Endometrium (tissue), 2 donors: Measurements from ENCODE around the gene ZNF451.
A peak's percentile ranks its signal among the peaks of the same experiment; 100 is the strongest.

Source experiments
- FAIRE-seq: peaks from 2 replicates; lab custom pipeline; 2012; peaks lifted over from hg19 to GRCh38; lab: Jason Lieb, UNC
- donor health status: control.
- donor health status: control.

ZNF451 gene

GRCh38 chr6:57094689-57095088, 4.7 kb downstream of the ZNF451 start:
- no peak for FAIRE-seq

GRCh38 chr6:57097596-57097995, 7.6 kb downstream of the ZNF451 start:
- no peak for FAIRE-seq

- no peak for FAIRE-seq
Measured at GRCh38 chr6:57102976-57103375, 13.0 kb downstream of the ZNF451 start.

DNA sequence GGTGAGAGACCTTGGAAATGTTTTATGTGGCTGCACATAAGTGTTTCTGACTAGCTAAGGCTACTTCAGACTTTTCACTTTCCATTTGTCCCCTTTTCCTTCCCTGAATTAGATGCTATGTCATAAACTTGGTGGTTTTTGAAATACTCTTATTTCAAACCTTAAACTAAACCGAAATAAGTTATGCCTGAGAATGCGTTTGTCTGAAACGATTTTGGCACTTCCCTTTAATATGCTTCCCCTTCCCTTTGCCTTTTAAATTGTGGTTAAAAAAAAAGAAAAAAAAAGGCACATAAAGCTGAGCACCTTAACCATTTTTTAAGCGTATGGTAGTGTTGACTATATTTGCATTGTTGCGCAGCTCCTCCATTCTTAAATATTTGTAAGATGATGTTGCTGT, 14.3 kb downstream of the ZNF451 start:
- FAIRE-seq: no peak

DNA sequence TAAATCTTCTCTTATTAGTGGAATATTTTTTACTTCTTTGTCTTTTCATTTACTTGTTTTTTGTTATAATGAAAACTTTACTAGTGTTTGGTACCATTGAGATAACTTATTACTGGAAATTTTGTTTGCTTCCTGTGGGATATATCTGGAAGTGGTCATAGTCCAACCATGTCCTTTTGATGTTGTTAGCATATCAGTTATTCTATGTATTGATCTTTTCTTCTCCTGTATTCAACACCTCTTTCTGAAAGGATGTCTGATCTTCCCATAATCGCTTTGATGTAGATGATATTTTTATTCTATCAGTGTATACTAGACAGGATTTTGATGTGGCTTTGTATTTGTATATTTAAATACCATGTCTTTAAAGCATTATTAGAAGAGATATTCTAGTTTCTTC, 17.0 kb downstream of the ZNF451 start:
- FAIRE-seq: no peak

- no peak for FAIRE-seq
Measured at GRCh38 chr6:57108691-57109090, 18.7 kb downstream of the ZNF451 start.

DNA sequence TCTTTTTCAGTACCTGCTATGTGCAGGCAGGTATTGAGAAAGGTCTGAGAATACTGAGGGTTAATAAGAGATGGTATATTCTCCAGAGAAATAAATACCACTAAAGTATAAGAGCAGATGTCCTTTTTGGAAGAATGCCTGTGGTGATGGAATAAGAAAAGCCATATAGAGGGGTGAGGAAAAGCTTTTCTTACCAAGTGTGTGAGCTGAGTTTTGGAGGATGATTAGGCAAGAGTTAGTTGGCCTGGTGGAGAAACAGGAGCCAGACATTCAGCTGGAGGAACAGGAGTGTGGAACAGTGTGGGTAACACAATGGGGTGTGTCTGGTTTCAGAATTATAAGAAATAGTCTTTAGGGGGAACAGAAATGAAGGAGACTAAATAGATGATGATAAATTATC, 19.9 kb downstream of the ZNF451 start:
- no peak for FAIRE-seq

- no peak for FAIRE-seq
Measured at GRCh38 chr6:57113105-57113504, 23.1 kb downstream of the ZNF451 start.

DNA sequence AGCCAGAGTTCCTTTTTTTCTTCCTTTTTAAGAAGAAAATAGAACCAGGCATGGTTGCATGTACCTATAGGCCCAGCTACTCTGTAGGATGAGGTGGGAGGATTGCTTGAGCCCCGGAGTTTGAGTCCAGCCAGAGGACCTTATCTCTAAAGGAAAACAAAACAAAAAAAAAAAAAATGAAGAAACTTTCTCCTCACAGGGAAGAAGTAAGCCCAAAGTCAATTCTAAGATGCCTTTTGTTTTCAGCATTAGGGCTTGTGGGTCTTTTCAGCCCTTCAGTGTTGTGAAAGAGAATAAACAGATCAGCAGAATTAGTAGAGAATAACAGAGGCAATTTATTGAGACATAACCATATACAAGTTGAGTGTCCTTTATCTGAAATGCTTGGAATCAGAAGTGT, 26.8 kb downstream of the ZNF451 start:
- FAIRE-seq: no peak

GRCh38 chr6:57117796-57118195, 27.8 kb downstream of the ZNF451 start:
- no peak for FAIRE-seq

- FAIRE-seq: no peak
Measured at GRCh38 chr6:57123111-57123510, 33.1 kb downstream of the ZNF451 start.

- FAIRE-seq: no peak
Measured at GRCh38 chr6:57127763-57128162, 37.8 kb downstream of the ZNF451 start.

DNA sequence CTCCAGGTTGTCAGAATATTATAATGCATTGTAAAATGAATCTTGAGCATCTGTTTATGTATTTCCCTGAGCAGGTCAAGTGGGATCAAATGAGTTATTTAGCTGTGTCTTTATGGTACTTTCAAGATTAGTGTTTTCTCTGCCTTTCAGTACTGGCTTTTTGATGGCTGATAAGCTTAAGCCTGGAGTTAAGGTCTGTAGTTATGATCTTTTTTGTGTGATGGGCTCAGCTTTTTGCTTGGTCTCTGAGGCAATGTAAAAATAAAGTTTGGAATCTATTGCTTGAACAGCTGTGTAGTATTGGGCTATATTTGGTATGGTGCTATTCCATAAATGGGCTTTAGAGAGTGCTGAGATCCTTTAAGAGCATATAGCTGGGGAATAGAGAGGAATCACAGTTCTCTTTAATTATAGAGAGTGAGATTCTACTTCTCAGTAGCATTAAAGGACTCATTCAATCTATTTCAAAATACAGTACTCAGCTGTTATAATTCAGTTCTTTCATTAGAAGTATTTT, 40.7 kb downstream of the ZNF451 start:
- FAIRE-seq: no peak

DNA sequence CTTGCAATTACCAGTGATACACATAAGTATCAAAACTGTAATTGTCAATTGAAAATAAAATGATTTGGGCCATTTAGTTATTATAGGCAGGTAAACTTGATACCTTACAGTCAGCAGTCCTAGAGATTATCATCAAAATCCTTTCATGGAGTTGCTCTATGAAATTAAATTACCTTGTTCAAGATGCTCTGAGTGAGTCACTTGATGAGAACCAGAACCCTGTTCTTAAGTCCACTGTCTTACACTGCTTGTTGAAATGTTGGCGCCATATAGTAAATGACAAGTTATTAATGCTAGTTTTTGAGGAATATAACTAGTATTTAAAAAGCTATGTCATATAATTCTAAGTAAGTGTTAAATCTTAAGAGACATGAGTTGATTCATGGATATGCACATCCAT, 45.0 kb downstream of the ZNF451 start:
- no peak for FAIRE-seq

GRCh38 chr6:57135885-57136284, 45.9 kb downstream of the ZNF451 start:
- FAIRE-seq: no peak

DNA sequence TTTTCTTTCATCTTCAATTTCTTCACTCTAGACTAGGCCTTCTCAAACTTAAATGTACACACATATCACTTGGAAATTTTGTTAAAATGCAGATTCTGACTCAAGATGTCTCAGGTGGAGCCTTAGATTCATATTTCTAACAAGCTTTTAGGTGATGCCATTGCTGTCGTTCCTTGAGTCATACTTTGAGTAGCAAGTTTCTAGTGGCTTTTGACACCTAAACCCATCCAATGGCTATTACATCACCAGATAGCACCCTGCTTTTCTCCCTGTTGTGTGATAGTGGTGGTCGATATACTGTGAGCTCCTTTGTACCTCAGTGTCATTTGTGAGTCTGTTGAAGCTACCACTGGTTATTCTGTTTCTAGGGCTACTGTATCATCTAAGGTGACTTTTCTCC, 47.4 kb downstream of the ZNF451 start:
- no peak for FAIRE-seq

DNA sequence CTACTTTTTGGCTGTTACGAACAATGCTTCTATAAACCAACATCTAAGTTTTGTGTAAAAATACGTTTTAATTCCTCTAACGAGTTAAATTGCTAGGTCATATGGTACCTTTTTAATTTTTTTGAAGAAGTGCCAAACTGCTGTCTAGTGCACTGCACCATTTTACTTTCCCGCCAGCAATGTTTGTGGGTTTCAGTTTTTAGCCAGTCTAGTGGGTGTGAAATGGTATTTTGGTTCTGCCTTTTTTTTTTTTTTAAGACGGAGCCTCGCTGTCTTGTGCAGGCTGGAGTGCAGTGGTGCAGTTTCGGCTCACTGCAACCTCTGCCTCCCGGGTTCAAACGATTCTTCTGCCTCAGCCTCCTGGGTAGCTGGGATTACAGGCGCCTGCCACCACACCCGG, 48.0 kb downstream of the ZNF451 start:
- FAIRE-seq: no peak

DNA sequence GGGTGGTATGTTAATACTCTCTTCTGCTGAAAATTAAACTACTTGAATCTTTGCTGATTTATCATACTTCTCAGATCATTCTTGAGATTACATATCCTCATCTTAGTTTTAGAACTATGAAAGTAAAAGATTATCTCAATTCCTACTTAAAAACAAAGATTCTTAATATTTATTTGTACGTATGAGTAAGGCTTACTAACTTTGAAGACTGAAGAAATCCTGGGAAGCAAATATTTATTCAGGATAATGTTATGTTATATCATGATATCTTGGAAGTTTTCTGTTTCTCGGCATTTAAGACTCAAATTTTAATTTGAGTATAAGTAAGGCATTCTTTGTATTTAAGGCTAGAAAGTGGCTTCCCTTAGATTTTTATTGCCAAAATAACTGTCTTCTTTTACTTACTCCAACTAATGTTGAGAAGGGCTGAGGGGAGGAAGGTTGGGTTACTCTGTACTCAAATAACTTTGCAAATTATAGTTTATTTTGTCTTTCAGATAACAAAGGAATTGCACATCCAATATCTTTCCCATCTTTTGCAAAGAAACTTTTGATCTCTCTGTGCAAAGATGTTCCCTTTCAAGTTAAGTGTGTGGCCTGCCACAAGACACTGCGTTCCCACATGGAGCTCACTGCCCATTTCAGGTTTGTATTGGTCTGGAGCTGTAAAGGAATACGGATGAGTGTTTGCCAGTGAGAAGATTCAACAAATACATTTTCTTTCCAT, 51.6 kb downstream of the ZNF451 start:
- FAIRE-seq: peak; percentile 53

DNA sequence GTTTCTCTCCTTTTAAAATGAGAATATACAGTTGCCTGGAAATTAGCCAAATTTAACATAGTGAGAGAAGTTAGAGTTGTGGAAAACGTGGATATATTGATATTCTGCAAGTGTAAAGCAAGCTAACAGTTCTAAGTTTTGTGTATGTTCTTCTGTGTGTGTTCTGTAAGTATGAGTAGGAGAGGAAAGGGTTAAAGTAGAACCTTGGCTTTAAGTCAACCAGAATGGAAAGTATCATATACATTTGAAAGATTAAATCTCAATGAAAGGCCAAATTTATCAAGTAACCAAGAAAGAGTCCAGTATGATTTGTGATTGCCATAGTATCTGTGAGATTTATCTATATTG, 52.2 kb downstream of the ZNF451 start:
- peak; percentile 12 for FAIRE-seq

DNA sequence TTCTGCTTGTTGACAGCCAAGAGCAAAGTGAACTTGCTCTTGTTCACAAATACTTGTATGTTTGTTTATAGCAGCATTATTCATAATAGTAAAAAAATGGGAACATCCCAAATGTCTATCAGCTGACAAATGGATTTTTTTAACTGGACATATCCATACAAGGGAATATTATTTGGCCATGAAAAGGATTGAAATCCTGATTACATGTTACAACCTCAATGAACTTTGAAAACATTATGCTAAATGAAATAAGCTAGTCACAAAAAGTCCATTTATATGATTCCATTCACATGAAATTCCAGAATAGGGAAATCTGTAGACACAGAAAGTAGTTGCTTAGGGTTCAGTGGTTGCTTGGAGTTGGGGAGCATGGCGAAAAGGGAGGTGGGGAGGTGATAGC, 53.7 kb downstream of the ZNF451 start:
- no peak for FAIRE-seq

GRCh38 chr6:57147401-57147800, 57.4 kb downstream of the ZNF451 start:
- FAIRE-seq: no peak

- FAIRE-seq: no peak
Measured at GRCh38 chr6:57147955-57148858, 58.2 kb downstream of the ZNF451 start.

DNA sequence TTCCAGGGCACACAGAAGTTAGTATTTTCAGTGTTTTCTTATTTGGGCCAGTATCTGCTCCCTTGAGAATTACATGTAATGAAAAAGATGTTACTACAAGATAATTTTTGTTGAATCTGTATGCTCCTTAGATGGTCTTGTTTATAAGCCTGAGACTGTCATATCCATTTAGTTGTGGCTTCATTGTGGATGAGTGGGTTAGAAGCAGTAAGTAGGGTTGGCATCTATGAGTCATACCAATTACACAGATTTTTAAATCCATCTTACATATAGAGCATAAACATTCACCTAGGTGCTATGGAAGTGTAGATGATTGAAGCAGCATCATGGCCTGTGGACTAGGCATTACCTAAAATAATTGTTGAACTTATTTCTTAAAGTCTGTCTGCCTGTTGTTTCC, 68.7 kb downstream of the ZNF451 start:
- no peak for FAIRE-seq
